K562 (cell line): ENCODE results near the gene UBQLN2. TPM values are rescaled to one million over a fixed set of nuclear protein-coding genes. Genes with fewer than 3 reads are reported as not detected.

Source experiments
- ADNP ChIP-seq: fragments of 200-800 bp; sonication (Bioruptor generic); IDR thresholded peaks from 2 replicates; pipeline ENCODE4 v1.6.1; 2016; ENCODE audit warnings: missing genetic modification characterization, missing compliant biosample characterization
- CREBBP ChIP-seq: IDR thresholded peaks from one replicate; pipeline ENCODE4 v1.6.1; 2012; ENCODE audit warnings: low read depth, mild to moderate bottlenecking, control low read depth, inconsistent platforms, low read length
- DNMT1 ChIP-seq: fragments of 450-650 bp; IDR thresholded peaks from 2 replicates; pipeline ENCODE4 v1.6.1; 2016; ENCODE audit warnings: antibody characterized with exemption, mild to moderate bottlenecking
- ETV6 ChIP-seq, 3 experiments: fragments of 150-350 bp in 1 of 3; sonication (generic) in 1 of 3; formaldehyde crosslinking in 1 of 3; IDR thresholded peaks; 2 replicates each; pipeline versions ENCODE4 v1.6.1 to v1.8.0; 2014 to 2022; ENCODE audit warnings: borderline replicate concordance in 2 of 3, low read depth in 2 of 3, antibody characterized with exemption in 1 of 3, low read length in 1 of 3, mild to moderate bottlenecking in 1 of 3, missing genetic modification reagents in 1 of 3
- HDAC3 ChIP-seq: fragments of 450-650 bp; IDR thresholded peaks from 2 replicates; pipeline ENCODE4 v1.6.1; 2018; ENCODE audit warnings: borderline replicate concordance, mild to moderate bottlenecking, moderate library complexity; ENCODE audit not compliant: partially characterized antibody
- HMG20B ChIP-seq: fragments of 250-450 bp; sonication (Bioruptor Pico); IDR thresholded peaks from 2 replicates; pipeline ENCODE4 v1.5.0; 2021; ENCODE audit warnings: mild to moderate bottlenecking
- HNRNPLL ChIP-seq: fragments of 200-400 bp; formaldehyde crosslinking; IDR thresholded peaks from 2 replicates; pipeline ENCODE4 v1.6.1; 2017; ENCODE audit warnings: low read length, low read depth, mild to moderate bottlenecking; ENCODE audit not compliant: poor library complexity, severe bottlenecking
- PKNOX1 ChIP-seq: fragments of 450-650 bp; IDR thresholded peaks from 2 replicates; pipeline ENCODE4 v1.6.1; 2016
- POLR2AphosphoS5 ChIP-seq: IDR thresholded peaks from 2 replicates; pipeline ENCODE4 v1.6.1; 2011; ENCODE audit warnings: mild to moderate bottlenecking, low read depth, low read length, moderate library complexity; ENCODE audit not compliant: control insufficient read depth, insufficient read depth
- RHOXF2B ChIP-seq: fragments of 250-450 bp; sonication (Bioruptor Pico); conservative IDR thresholded peaks from 2 replicates; pipeline ENCODE4 v1.5.1; 2021
- TBP ChIP-seq: optimal IDR thresholded peaks from 2 replicates; pipeline ENCODE3; 2011; ENCODE audit warnings: low read depth, low read length, improper control_type of control experiment
- XRCC5 ChIP-seq: fragments of 200-400 bp; formaldehyde crosslinking; IDR thresholded peaks from 2 replicates; pipeline ENCODE4 v1.6.1; 2017; ENCODE audit warnings: low read depth, mild to moderate bottlenecking, low read length
- ZNF121 ChIP-seq: sonication (generic); formaldehyde crosslinking; conservative IDR thresholded peaks from 2 replicates; pipeline ENCODE4 v1.8.0; 2022; ENCODE audit warnings: missing genetic modification reagents
- ZNF407 ChIP-seq: fragments of 450-650 bp; IDR thresholded peaks from 2 replicates; pipeline ENCODE4 v1.6.1; 2016; ENCODE audit warnings: low read depth
- ZNF766 ChIP-seq: fragments of 200-800 bp; sonication (Bioruptor generic); conservative IDR thresholded peaks from 2 replicates; pipeline ENCODE4 v1.6.1; 2016; ENCODE audit warnings: missing genetic modification characterization, missing compliant biosample characterization
- polyA plus RNA-seq, 8 experiments: library from polyadenylated mRNA; depleted of rRNA in 4 of 8; stranded (reverse) in 5 of 8; unstranded in 3 of 8; fragments of >200 nt; fragmentation: Nextera tagmentation in 2 of 8; fragmentation: Illumina TruSeq in 1 of 8; extraction: Ambion mirVana in 2 of 8; extraction: Trizol in 1 of 8; gene quantifications; 2 replicates each; pipeline versions ENCODE4 v1.2.1 to v1.2.3, GENCODE V29; 2011 to 2014; ENCODE audit warnings: inconsistent platforms in 1 of 8, missing spikeins in 1 of 8
- total RNA-seq, 7 experiments: library from RNA; depleted of rRNA in 6 of 7; stranded (reverse); fragments of >200 nt in 6 of 7; fragmentation: Illumina TruSeq in 2 of 7; extraction: Trizol in 2 of 7; gene quantifications; 2 replicates each; pipeline versions ENCODE4 v1.2.1 to v1.2.3, GENCODE V29; 2011 to 2021; ENCODE audit warnings: low replicate concordance in 1 of 7

UBQLN2 gene
- total and polyA plus RNA-seq, 9 of the 15 experiments (the other 6 are each of a cell fraction or from before 2014, with no cell fraction given), result 1.5 to 17.9 (median 5.7) TPM

- TF ChIP-seq ETV6 (IDR thresholded peaks at IDR 0.05; ENCODE audit: borderline replicate concordance in 1 of 2, low read depth in 2 of 2, low read length in 1 of 2) (no peak), ETV6 (CRISPR knock-in tag; IDR thresholded peaks at IDR 0.05; ENCODE audit: borderline replicate concordance) (no peak), RHOXF2B (CRISPR knock-in tag) (no peak), XRCC5 (0 out of 2 replicates have a peak, but pooled peaks have one; percentile 29), CREBBP (no peak), PKNOX1 (peak; percentile 62), HMG20B (CRISPR knock-in tag) (no peak), DNMT1 (no peak), HNRNPLL (no peak), ZNF121 (no peak), HDAC3 (no peak), ZNF407 (no peak), TBP (peak; percentile 60), ZNF766 (no peak), POLR2AphosphoS5 (peak; percentile 52; the same call in 1 of the 2 replicates), ADNP (tag) (no peak)
Observed at GRCh38 chrX:56563231-56564161, at the start of gene UBQLN2 (continued).
